KMS-11 (cell line): ENCODE data around the gene TOP3B.
A peak's percentile ranks its signal among the peaks of the same experiment; 100 is the strongest.

Source experiments
- H2AFZ ChIP-seq: fragments of 200-600 bp; sonication (generic); 2 replicates; pipeline ENCODE4 v1.6.1; 2016; ENCODE audit warnings: antibody characterized with exemption, mixed run types, low read depth
- H3K27ac ChIP-seq: fragments of 200-600 bp; sonication (generic); 2 replicates; pipeline ENCODE4 v1.6.1; 2016; ENCODE audit warnings: mild to moderate bottlenecking, mixed run types
- H3K27me3 ChIP-seq: fragments of 200-600 bp; sonication (generic); 2 replicates; pipeline ENCODE4 v1.6.1; 2017; ENCODE audit warnings: mild to moderate bottlenecking, low read depth, mixed run types, moderate library complexity; ENCODE audit not compliant: insufficient read depth
- H3K36me3 ChIP-seq: fragments of 200-600 bp; sonication (generic); 2 replicates; pipeline ENCODE4 v1.6.1; 2017; ENCODE audit warnings: mild to moderate bottlenecking, mixed run types; ENCODE audit not compliant: insufficient read depth
- H3K4me1 ChIP-seq: fragments of 200-600 bp; sonication (generic); 2 replicates; pipeline ENCODE4 v1.6.1; 2016; ENCODE audit warnings: mild to moderate bottlenecking, low read depth, mixed run types; ENCODE audit not compliant: poor library complexity, severe bottlenecking
- H3K4me2 ChIP-seq: fragments of 200-600 bp; sonication (generic); 2 replicates; pipeline ENCODE4 v1.7.0; 2016; ENCODE audit warnings: mild to moderate bottlenecking, mixed run types
- H3K4me3 ChIP-seq: fragments of 200-600 bp; sonication (generic); IDR thresholded peaks from 2 replicates; pipeline ENCODE4 v1.6.1; 2017; ENCODE audit warnings: low read depth, low read length, mixed read lengths; ENCODE audit not compliant: insufficient read depth
- H3K79me2 ChIP-seq: fragments of 200-600 bp; sonication (generic); 2 replicates; pipeline ENCODE4 v1.6.1; 2016; ENCODE audit warnings: low read depth, mixed run types; ENCODE audit not compliant: insufficient read depth
- H3K9ac ChIP-seq: fragments of 200-600 bp; sonication (generic); 2 replicates; pipeline ENCODE4 v1.6.1; 2016; ENCODE audit warnings: mild to moderate bottlenecking, mixed run types
- H4K20me1 ChIP-seq: fragments of 200-600 bp; sonication (generic); 2 replicates; pipeline ENCODE4 v1.6.1; 2016; ENCODE audit warnings: mild to moderate bottlenecking, mixed run types; ENCODE audit not compliant: insufficient read depth
- TF ChIP-seq, protein P1 (sequence below): fragments of 200-600 bp; sonication (generic); conservative IDR thresholded peaks from 2 replicates; pipeline ENCODE4 v1.6.1; 2017; ENCODE audit warnings: low read depth, mild to moderate bottlenecking, antibody characterized with exemption, low read length, moderate library complexity, mixed read lengths

TOP3B gene

DNA sequence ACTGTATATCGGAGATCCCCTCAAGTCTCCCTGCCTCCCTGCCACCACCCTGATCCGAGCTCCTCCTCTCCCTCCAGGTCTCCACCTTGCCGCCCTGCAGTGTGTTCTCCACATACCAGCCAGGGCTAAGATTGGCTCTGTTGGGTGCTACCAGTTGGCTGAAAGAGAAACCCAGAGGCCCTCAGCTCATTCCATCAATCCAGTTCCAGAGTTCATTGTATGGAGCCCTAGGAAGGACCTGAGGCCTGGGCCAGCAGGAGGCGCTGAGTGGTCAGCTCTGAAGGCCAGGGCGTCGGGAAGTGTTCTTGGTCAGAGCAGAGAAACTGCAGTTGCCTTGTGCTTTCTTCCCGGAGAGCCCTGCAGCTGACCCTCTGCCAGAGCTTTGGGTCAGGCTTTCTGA, 2.2 kb upstream of the TOP3B start:
- H2AFZ ChIP-seq = no peak overlapping the region
- no peak overlapping the region for H3K4me3 ChIP-seq
- H3K9ac ChIP-seq = no peak overlapping the region

DNA sequence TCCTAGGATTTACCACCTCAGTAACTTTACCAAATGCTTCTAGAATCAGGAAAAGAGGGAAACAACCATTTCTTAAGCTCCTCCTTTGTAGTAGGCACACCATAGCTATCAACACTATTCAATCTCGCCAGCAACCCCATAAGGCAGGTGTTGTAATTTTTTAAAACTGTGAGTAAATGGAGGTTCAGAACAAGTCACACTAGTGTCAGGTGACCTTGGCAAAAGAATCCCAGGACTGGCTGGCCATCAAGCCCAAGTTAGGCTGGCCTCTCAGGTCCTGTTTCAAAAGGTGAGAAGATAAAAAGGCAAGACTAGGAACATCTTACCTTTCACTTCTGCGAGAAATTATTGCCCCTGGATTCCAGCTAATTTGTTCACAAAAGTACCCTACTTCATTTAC, 713 bp downstream of the TOP3B start:
- Histone ChIP-seq H3K4me1 (peaks cover 7% of the 10 kb centered on the region), H3K27me3 (no peaks in the 10 kb centered on the region), H3K27ac (no peak overlapping the region)

More for the DNA sequence above, 2.2 kb upstream of the TOP3B start:
- Histone ChIP-seq H3K27ac (no peak overlapping the region), H3K36me3 (no peaks in the 10 kb centered on the region), H3K79me2 (peaks cover 16% of the 10 kb centered on the region), H3K4me1 (peaks cover 7% of the 10 kb centered on the region), H3K4me2 (no peak overlapping the region), H4K20me1 (no peaks in the 10 kb centered on the region), H3K27me3 (no peaks in the 10 kb centered on the region)
- TF ChIP-seq, protein P1, sequence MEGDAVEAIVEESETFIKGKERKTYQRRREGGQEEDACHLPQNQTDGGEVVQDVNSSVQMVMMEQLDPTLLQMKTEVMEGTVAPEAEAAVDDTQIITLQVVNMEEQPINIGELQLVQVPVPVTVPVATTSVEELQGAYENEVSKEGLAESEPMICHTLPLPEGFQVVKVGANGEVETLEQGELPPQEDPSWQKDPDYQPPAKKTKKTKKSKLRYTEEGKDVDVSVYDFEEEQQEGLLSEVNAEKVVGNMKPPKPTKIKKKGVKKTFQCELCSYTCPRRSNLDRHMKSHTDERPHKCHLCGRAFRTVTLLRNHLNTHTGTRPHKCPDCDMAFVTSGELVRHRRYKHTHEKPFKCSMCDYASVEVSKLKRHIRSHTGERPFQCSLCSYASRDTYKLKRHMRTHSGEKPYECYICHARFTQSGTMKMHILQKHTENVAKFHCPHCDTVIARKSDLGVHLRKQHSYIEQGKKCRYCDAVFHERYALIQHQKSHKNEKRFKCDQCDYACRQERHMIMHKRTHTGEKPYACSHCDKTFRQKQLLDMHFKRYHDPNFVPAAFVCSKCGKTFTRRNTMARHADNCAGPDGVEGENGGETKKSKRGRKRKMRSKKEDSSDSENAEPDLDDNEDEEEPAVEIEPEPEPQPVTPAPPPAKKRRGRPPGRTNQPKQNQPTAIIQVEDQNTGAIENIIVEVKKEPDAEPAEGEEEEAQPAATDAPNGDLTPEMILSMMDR = no peak

DNA sequence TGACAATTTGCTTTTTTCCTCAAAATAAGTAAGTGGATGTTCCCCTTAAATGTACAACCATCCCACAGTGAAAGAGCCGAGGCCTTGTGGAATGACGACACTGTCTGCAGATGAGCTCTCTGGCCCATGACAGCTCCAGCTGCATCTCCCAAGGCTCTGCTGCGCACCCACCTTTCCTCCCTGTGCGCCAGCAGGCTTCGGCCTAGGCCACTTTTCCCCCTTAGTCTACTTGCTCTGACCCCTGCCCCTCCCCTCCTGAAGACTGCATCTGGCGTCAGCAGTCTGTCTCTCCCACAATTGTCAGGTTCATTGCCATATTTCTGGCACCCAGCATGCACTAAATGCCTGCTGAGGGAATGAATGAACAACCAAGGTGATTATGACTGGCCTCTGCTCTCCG, 2.0 kb downstream of the TOP3B start:
- Histone ChIP-seq H3K4me1 (peaks cover 7% of the 10 kb centered on the region), H4K20me1 (no peaks in the 10 kb centered on the region), H3K79me2 (peaks cover 16% of the 10 kb centered on the region), H3K27ac (no peak overlapping the region), H2AFZ (no peak overlapping the region), H3K27me3 (no peaks in the 10 kb centered on the region), H3K36me3 (no peaks in the 10 kb centered on the region), H3K4me2 (no peak overlapping the region), H3K9ac (no peak overlapping the region), H3K4me3 (no peak overlapping the region)
- TF ChIP-seq, protein P1 = no peak

More for the DNA sequence above, 713 bp downstream of the TOP3B start:
- Histone ChIP-seq H3K9ac (peak overlapping the region; percentile 85; the same call in 1 of the 2 replicates), H2AFZ (no peak overlapping the region), H3K79me2 (peaks cover 16% of the 10 kb centered on the region), H4K20me1 (no peaks in the 10 kb centered on the region), H3K36me3 (no peaks in the 10 kb centered on the region), H3K4me2 (peak overlapping the region; percentile 94), H3K4me3 (no peak overlapping the region)
- TF ChIP-seq, protein P1 = no peak

- H3K4me1 ChIP-seq = peaks cover 7% of the 10 kb centered on the region
- H4K20me1 ChIP-seq = no peaks in the 10 kb centered on the region
- H2AFZ ChIP-seq = no peak overlapping the region
- no peak overlapping the region for H3K4me2 ChIP-seq
- TF ChIP-seq, protein P1 = no peak
- H3K9ac ChIP-seq = no peak overlapping the region
- H3K27ac ChIP-seq = no peak overlapping the region
- no peaks in the 10 kb centered on the region for H3K36me3 ChIP-seq
- H3K27me3 ChIP-seq = no peaks in the 10 kb centered on the region
- H3K4me3 ChIP-seq = no peak overlapping the region
- H3K79me2 ChIP-seq = peaks cover 16% of the 10 kb centered on the region
Observed at GRCh38 chr22:21978564-21979386, 3.8 kb downstream of the TOP3B start.
